ENCODE measurements around the gene SORCS2.

The SORCS2 gene

DNA sequence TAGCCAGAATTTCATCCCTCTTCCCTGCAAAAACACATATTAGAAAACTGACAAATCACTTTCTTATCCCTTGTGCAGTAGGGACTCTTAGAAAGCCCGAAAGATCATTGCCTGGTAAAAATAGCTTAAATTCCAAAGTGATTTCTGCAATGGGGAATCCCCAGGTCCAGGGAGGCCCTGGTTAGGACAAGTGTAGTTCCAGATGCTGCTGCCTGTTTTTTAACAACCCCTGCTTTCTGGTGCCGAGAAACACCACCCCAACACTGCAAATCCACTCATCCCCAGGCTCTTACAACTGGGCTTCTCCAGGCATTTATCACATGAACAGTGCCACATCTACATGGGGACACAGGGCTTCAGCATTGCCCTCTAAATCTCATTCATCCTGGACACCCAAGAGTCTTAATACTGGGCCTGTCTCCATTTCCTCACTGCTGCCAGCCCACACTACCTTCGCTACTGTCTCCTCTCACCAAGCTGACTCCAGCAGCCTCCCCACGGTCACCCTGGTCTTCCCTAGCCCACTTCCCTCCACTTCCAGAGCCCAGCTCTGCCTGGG is 354.6 kb downstream of the SORCS2 start:
- no peak for TF ChIP-seq POLR2AphosphoS5 (IDR thresholded peaks at IDR 0.05; ENCODE audit: low read depth, low read length)
- no peak for TF ChIP-seq FOXP2 (optimal IDR thresholded peaks at IDR 0.05; ENCODE audit: borderline replicate concordance, extremely low read depth, extremely low read length, insufficient read depth)
- TF ChIP-seq TAF1 (IDR thresholded peaks at IDR 0.05; ENCODE audit: borderline replicate concordance, insufficient read depth, low read length), result no peak
- TF ChIP-seq, protein P1, sequence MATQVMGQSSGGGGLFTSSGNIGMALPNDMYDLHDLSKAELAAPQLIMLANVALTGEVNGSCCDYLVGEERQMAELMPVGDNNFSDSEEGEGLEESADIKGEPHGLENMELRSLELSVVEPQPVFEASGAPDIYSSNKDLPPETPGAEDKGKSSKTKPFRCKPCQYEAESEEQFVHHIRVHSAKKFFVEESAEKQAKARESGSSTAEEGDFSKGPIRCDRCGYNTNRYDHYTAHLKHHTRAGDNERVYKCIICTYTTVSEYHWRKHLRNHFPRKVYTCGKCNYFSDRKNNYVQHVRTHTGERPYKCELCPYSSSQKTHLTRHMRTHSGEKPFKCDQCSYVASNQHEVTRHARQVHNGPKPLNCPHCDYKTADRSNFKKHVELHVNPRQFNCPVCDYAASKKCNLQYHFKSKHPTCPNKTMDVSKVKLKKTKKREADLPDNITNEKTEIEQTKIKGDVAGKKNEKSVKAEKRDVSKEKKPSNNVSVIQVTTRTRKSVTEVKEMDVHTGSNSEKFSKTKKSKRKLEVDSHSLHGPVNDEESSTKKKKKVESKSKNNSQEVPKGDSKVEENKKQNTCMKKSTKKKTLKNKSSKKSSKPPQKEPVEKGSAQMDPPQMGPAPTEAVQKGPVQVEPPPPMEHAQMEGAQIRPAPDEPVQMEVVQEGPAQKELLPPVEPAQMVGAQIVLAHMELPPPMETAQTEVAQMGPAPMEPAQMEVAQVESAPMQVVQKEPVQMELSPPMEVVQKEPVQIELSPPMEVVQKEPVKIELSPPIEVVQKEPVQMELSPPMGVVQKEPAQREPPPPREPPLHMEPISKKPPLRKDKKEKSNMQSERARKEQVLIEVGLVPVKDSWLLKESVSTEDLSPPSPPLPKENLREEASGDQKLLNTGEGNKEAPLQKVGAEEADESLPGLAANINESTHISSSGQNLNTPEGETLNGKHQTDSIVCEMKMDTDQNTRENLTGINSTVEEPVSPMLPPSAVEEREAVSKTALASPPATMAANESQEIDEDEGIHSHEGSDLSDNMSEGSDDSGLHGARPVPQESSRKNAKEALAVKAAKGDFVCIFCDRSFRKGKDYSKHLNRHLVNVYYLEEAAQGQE (IDR thresholded peaks at IDR 0.05; ENCODE audit: insufficient read depth in 1 of 2, low read depth in 2 of 2, low read length in 2 of 2), result no peak
- no peak for TF ChIP-seq SIN3A (IDR thresholded peaks at IDR 0.05; ENCODE audit: borderline replicate concordance, insufficient read depth, low read length)

- TF ChIP-seq, protein P1 (IDR thresholded peaks at IDR 0.05; ENCODE audit: insufficient read depth in 1 of 2, low read depth in 2 of 2, low read length in 2 of 2), result no peak
- TF ChIP-seq POLR2AphosphoS5 (IDR thresholded peaks at IDR 0.05; ENCODE audit: low read depth, low read length), result no peak
Measured at GRCh38 chr4:7547368-7548040, 355.2 kb downstream of the SORCS2 start.

GRCh38 chr4:7549866-7550265 is 357.5 kb downstream of the SORCS2 start:
- TF ChIP-seq FOXP2 (optimal IDR thresholded peaks at IDR 0.05; ENCODE audit: borderline replicate concordance, extremely low read depth, extremely low read length, insufficient read depth) (no peak), POLR2AphosphoS5 (IDR thresholded peaks at IDR 0.05; ENCODE audit: low read depth, low read length) (no peak), SIN3A (IDR thresholded peaks at IDR 0.05; ENCODE audit: borderline replicate concordance, insufficient read depth, low read length) (no peak), TAF1 (IDR thresholded peaks at IDR 0.05; ENCODE audit: borderline replicate concordance, insufficient read depth, low read length) (no peak)
- TF ChIP-seq, protein P1 (IDR thresholded peaks at IDR 0.05; ENCODE audit: insufficient read depth in 1 of 2, low read depth in 2 of 2, low read length in 2 of 2), result no peak

DNA sequence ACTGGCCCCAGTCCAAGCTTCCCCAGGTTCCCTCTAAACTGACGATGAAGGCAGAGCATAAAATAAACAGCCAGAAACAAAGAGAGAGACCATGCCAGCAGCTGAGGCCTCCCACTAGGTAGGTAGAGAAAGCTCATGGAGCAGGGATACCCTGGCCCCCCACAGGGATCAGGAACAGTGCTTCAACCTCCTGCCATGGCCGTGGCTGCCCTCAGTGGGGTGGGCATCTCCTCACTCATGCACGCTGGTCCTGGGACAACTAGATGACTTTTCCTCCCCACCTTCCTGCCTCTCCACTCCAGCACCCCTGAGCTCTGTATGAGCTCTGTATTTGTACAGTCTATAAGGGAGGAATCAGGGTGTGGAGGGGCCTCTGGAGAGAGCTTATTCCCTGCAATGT is 360.1 kb downstream of the SORCS2 start:
- TF ChIP-seq TAF1 (IDR thresholded peaks at IDR 0.05; ENCODE audit: borderline replicate concordance, insufficient read depth, low read length) (no peak), SIN3A (IDR thresholded peaks at IDR 0.05; ENCODE audit: borderline replicate concordance, insufficient read depth, low read length) (no peak), POLR2AphosphoS5 (IDR thresholded peaks at IDR 0.05; ENCODE audit: low read depth, low read length) (no peak), FOXP2 (optimal IDR thresholded peaks at IDR 0.05; ENCODE audit: borderline replicate concordance, extremely low read depth, extremely low read length, insufficient read depth) (no peak)
- TF ChIP-seq, protein P1 (IDR thresholded peaks at IDR 0.05; ENCODE audit: insufficient read depth in 1 of 2, low read depth in 2 of 2, low read length in 2 of 2), result no peak

All from PFSK-1 (cell line).